Small intestine (tissue), 16 donors: ENCODE measurements around the gene GDPD1. TPM values are rescaled to one million over a fixed set of nuclear protein-coding genes. Genes with fewer than 3 reads are reported as not detected.
"Not testable (repeated sequence)": the region's sequence is repeated elsewhere in the genome, so short reads cannot be mapped to it uniquely, and the experiment has no call there.

Source experiments
- DNase-seq, 2 donors: peaks; one replicate each; pipeline versions ENCODE4 v3.0.0 to v3.0.0-alpha.2; 2013
- FAIRE-seq: peaks from 2 replicates; lab custom pipeline; 2012; peaks lifted over from hg19 to GRCh38; lab: Jason Lieb, UNC
- H3K27ac ChIP-seq, 3 donors: one replicate each; pipeline ENCODE4 v1.5.1; 2013; ENCODE audit warnings: low read length in 2 of 3, mild to moderate bottlenecking in 2 of 3, control low read depth in 1 of 3, inconsistent platforms in 1 of 3, low read depth in 1 of 3, moderate library complexity in 1 of 3
- H3K27me3 ChIP-seq, 3 donors: one replicate each; pipeline ENCODE4 v1.6.1; 2013; ENCODE audit warnings: low read length in 3 of 3, inconsistent platforms in 1 of 3; ENCODE audit not compliant: control insufficient read depth in 3 of 3, insufficient read depth in 3 of 3
- H3K36me3 ChIP-seq, 3 donors: one replicate each; pipeline ENCODE4 v1.6.1; 2013; ENCODE audit warnings: low read length in 3 of 3, inconsistent platforms in 1 of 3, low read depth in 1 of 3, mild to moderate bottlenecking in 1 of 3, moderate library complexity in 1 of 3; ENCODE audit not compliant: control insufficient read depth in 3 of 3, insufficient read depth in 2 of 3
- H3K4me1 ChIP-seq, 3 donors: one replicate each; pipeline ENCODE4 v1.6.1; 2013; ENCODE audit warnings: low read length in 2 of 3, inconsistent platforms in 1 of 3, low read depth in 1 of 3, mild to moderate bottlenecking in 1 of 3, moderate library complexity in 1 of 3; ENCODE audit not compliant: control insufficient read depth in 3 of 3, insufficient read depth in 2 of 3
- H3K4me3 ChIP-seq, 3 donors: one replicate each; pipeline ENCODE4 v1.5.1; 2013; ENCODE audit warnings: low read length in 3 of 3, control low read depth in 1 of 3, inconsistent platforms in 1 of 3, low read depth in 1 of 3, mild to moderate bottlenecking in 1 of 3, moderate library complexity in 1 of 3
- H3K9me3 ChIP-seq, 2 donors: one replicate each; pipeline ENCODE4 v1.6.1; 2013; ENCODE audit warnings: low read depth in 1 of 2, low read length in 1 of 2; ENCODE audit not compliant: control insufficient read depth in 2 of 2, insufficient read depth in 1 of 2
- WGBS, 3 donors: extraction: QIAGEN DNeasy Blood & Tissue Kit; methylation state at CpG; one replicate each; pipeline ENCODE4 v1.1.7; 2013; 5-methylcytosine and 5-hydroxymethylcytosine counted together
- long read RNA-seq, 10 donors: transcript quantifications; one replicate each; lab custom pipeline, GENCODE V29; 2026
- polyA plus RNA-seq, 4 donors: library from polyadenylated mRNA; stranded (reverse) in 3 of 4; unstranded in 1 of 4; fragments of 200-250 nt in 3 of 4; fragments of 120-200 nt in 1 of 4; gene quantifications; one replicate each; pipeline versions ENCODE4 v1.2.1 to v1.2.3, GENCODE V29; 2013
- donor health status: healthy with polysubstance abuse.
- donor health status: control.
- donor health status: control.
- donor health status: Bipolar disorder and iron deficiency.
- donor health status: healthy.

Gene GDPD1
- 1 to 10 TPM; 2.7 to 4.2 (median 3.9) TPM for polyA plus RNA-seq
- long read RNA-seq, donor 1 = 0 reads
- long read RNA-seq, donor 2 = 0 reads
- long read RNA-seq, donor 3 = 0 reads
- long read RNA-seq, donor 4 = 0 reads
- long read RNA-seq, donor 5 = 0 reads
- long read RNA-seq, donor 6, partial matches to known transcripts = 0 of 1 reads
- long read RNA-seq, donor 6, other reads (novel, unspliced or antisense) = 0 of 1 reads
- long read RNA-seq, donor 7, partial matches to known transcripts = 0 of 2 reads
- long read RNA-seq, donor 7, other reads (novel, unspliced or antisense) = 0 of 2 reads
- long read RNA-seq, donor 8 = 0 reads
- long read RNA-seq, donor 9, partial matches to known transcripts = 0 of 1 reads
- long read RNA-seq, donor 9, other reads (novel, unspliced or antisense) = 0 of 1 reads
- long read RNA-seq, donor 10 = 0 reads

- WGBS, 3 donors = 0% methylated on average over 59 to 60 of the region's 60 CpGs
- Histone ChIP-seq H3K36me3 (no peaks in the 10 kb centered on the region), H3K4me3 (peak within 1 kb of the TSS; percentile 63 to 96 (median 86)), H3K27ac (peak within 1 kb of the TSS; percentile 81 to 90 (median 85)), H3K4me1 (no peaks in the 10 kb centered on the region), H3K27me3 (no peaks in the 10 kb centered on the region), H3K9me3 (no peaks in the 10 kb centered on the region)
- DNase-seq (peak; percentile 96 to 98), FAIRE-seq (no peak)
These were observed at the start of gene GDPD1 for GRCh38 chr17:59220328-59221158. GDPD1 (plus strand) TSS chr17:59220511; CDS start chr17:59220610, 99 bp downstream.

- Histone ChIP-seq H3K27ac (no peak overlapping the region), H3K4me3 (no peak overlapping the region), H3K27me3 (no peaks in the 10 kb centered on the region), H3K4me1 (no peaks in the 10 kb centered on the region), H3K9me3 (no peaks in the 10 kb centered on the region), H3K36me3 (peaks cover 0 to 23% (median 0%) of the 10 kb centered on the region in 3 donors)
- DNase-seq = no peak
- FAIRE-seq = no peak
- 96 to 99% (median 98%) methylated on average over 29 to 33 of the region's 33 CpGs for WGBS, 3 donors
These were observed 47.8 kb upstream of the GDPD1 start for GRCh38 chr17:59172436-59173004.

GRCh38 chr17:59174671-59175070 is 45.6 kb upstream of the GDPD1 start:
- FAIRE-seq (no peak), DNase-seq (no peak)
- Histone ChIP-seq H3K36me3 (peaks cover 0 to 26% (median 0%) of the 10 kb centered on the region in 3 donors), H3K4me3 (no peak overlapping the region), H3K9me3 (no peaks in the 10 kb centered on the region), H3K27me3 (no peaks in the 10 kb centered on the region), H3K4me1 (no peaks in the 10 kb centered on the region), H3K27ac (no peak overlapping the region)
- WGBS, 3 donors = 97 to 99% (median 98%) methylated on average over 11 of the region's 11 CpGs

DNA sequence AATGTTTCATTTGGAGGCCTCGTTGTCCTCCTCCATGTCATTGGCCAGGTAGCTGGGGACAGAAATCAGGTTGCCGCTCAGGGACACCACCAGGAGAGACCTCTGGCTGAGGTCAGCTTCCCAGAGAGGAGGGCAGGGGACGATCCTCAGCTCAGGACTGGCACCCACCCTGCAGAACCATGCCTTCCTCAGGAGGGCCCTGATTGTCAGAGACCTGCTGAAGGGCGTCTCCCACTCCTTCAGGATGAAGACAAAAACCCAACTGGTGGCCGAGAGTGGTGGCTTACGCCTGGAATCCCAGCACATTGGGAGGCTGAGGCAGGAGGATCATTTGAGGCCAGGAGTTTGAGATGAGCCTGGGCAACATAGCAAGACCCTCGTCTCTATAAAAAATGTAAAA is 45.2 kb upstream of the GDPD1 start:
- H3K27ac ChIP-seq = no peak overlapping the region
- 93 to 95% (median 95%) methylated on average over 7 of the region's 7 CpGs for WGBS, 3 donors
- no peak for FAIRE-seq

GRCh38 chr17:59178266-59178985 is 41.9 kb upstream of the GDPD1 start:
- H3K4me3 ChIP-seq = no peak overlapping the region
- H3K27ac ChIP-seq = no peak overlapping the region
- no peaks in the 10 kb centered on the region for H3K27me3 ChIP-seq
- DNase-seq (no peak), FAIRE-seq (no peak)
- no peaks in the 10 kb centered on the region for H3K9me3 ChIP-seq
- no peaks in the 10 kb centered on the region for H3K4me1 ChIP-seq
- WGBS, 3 donors = 82 to 91% (median 84%) methylated on average over 7 of the region's 7 CpGs
- peaks cover 0 to 24% (median 0%) of the 10 kb centered on the region in 3 donors for H3K36me3 ChIP-seq

More for the DNA sequence above, 45.2 kb upstream of the GDPD1 start:
- Histone ChIP-seq H3K9me3 (no peaks in the 10 kb centered on the region), H3K4me1 (no peaks in the 10 kb centered on the region), H3K36me3 (peaks cover 0 to 26% (median 0%) of the 10 kb centered on the region in 3 donors), H3K4me3 (no peak overlapping the region), H3K27me3 (no peaks in the 10 kb centered on the region)
- DNase-seq = no peak

DNA sequence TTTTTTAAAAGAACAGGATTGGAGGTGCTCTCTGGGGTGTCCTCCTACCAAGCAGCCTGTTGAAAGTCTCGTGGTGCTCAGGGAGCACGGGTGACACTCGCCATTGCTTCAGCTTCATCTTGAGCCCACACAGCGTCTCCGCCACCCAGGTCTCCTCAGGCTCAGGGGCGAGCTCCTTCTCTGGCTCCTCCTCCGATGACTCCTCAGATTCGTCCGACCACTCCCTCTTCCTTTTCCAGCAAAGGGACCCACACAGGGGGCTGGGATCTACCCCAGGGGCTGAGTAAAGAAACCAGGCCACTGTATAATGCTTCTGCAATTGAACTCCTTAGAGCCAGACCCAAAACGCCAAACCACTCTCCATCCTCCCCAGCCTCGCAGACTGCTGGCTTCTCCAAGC is 40.7 kb upstream of the GDPD1 start:
- H3K36me3 ChIP-seq = peaks cover 0 to 18% (median 0%) of the 10 kb centered on the region in 3 donors
- H3K27me3 ChIP-seq, FAIRE-seq, H3K4me1 ChIP-seq, H3K4me3 ChIP-seq, DNase-seq, H3K9me3 ChIP-seq, H3K27ac ChIP-seq: not testable (repeated sequence)
- 94 to 97% (median 96%) methylated on average over 11 of the region's 11 CpGs for WGBS, 3 donors

DNA sequence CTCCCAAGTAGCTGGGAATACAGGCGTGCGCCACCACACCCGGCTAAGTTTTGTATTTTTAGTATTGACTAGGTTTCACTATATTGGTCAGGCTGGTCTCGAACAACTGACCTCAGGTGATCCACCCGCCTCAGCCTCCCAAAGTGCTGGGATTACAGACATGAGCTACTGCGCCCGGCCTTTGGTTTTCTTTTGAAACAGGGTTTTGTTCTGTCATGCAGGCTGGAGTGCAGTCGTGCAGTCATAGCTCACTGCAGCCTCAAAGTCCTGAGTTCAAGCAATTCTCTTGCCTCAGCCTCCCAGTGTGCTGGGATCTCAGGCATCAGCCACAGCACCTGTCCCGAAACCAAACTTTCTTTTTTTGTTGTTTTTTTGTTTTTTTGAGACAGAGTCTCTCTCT is 39.7 kb upstream of the GDPD1 start:
- DNase-seq (no peak), FAIRE-seq (no peak)
- 98 to 99% (median 98%) methylated on average over 9 of the region's 9 CpGs for WGBS, 3 donors
- Histone ChIP-seq H3K36me3 (peaks cover 0 to 11% (median under 1%) of the 10 kb centered on the region in 3 donors), H3K27me3 (no peaks in the 10 kb centered on the region), H3K4me3 (no peak overlapping the region), H3K4me1 (no peaks in the 10 kb centered on the region), H3K27ac (no peak overlapping the region), H3K9me3 (no peaks in the 10 kb centered on the region)
